IPS-11a (cell line): Measurements from ENCODE around the gene PNMA8C.
A peak's percentile ranks its signal among the peaks of the same experiment; 100 is the strongest.
"Not testable (repeated sequence)": the region's sequence is repeated elsewhere in the genome, so short reads cannot be mapped to it uniquely, and the experiment has no call there.

Experiments used
- H3K4me3 ChIP-seq: one replicate; pipeline ENCODE4 v1.5.1; 2013; ENCODE audit warnings: low read depth, low read length, control low read depth

PNMA8C gene

GRCh38 chr19:46412650-46413261 is 16.0 kb downstream of the PNMA8C start:
- peak overlapping the region; percentile 84 for H3K4me3 ChIP-seq

GRCh38 chr19:46411925-46412649 is 16.6 kb downstream of the PNMA8C start:
- H3K4me3 ChIP-seq = peak overlapping the region; percentile 84

GRCh38 chr19:46411088-46411924 is 17.4 kb downstream of the PNMA8C start:
- H3K4me3 ChIP-seq = peak overlapping the region; percentile 84

GRCh38 chr19:46410205-46411087 is 18.3 kb downstream of the PNMA8C start:
- H3K4me3 ChIP-seq = no peak overlapping the region

GRCh38 chr19:46409191-46409590 is 19.5 kb downstream of the PNMA8C start:
- H3K4me3 ChIP-seq = no peak overlapping the region

GRCh38 chr19:46408664-46409039 is 20.1 kb downstream of the PNMA8C start:
- H3K4me3 ChIP-seq = peak overlapping the region; percentile 31

GRCh38 chr19:46407856-46408663 is 20.7 kb downstream of the PNMA8C start:
- H3K4me3 ChIP-seq = peak overlapping the region; percentile 31

- no peak overlapping the region for H3K4me3 ChIP-seq
Observed at GRCh38 chr19:46406976-46407375, 21.8 kb downstream of the PNMA8C start.

GRCh38 chr19:46404753-46405468 is 23.8 kb downstream of the PNMA8C start:
- H3K4me3 ChIP-seq = peak overlapping the region; percentile 33

GRCh38 chr19:46404055-46404752 is 24.5 kb downstream of the PNMA8C start:
- H3K4me3 ChIP-seq = peak overlapping the region; percentile 33

- H3K4me3 ChIP-seq = no peak overlapping the region
Observed at GRCh38 chr19:46402725-46403124, 26.0 kb downstream of the PNMA8C start.

- H3K4me3 ChIP-seq = not testable (repeated sequence)
Observed at GRCh38 chr19:46397801-46398479, 30.8 kb downstream of the PNMA8C start.

GRCh38 chr19:46394402-46394797 is 34.3 kb downstream of the PNMA8C start:
- H3K4me3 ChIP-seq = no peak overlapping the region

GRCh38 chr19:46393456-46394401 is 35.0 kb downstream of the PNMA8C start:
- H3K4me3 ChIP-seq = no peak overlapping the region

GRCh38 chr19:46392837-46393236 is 35.9 kb downstream of the PNMA8C start:
- no peak overlapping the region for H3K4me3 ChIP-seq

GRCh38 chr19:46392252-46392801 is 36.4 kb downstream of the PNMA8C start:
- H3K4me3 ChIP-seq = no peak overlapping the region
